D721Med (cell line): ENCODE measurements around the gene STIMATE.

Source experiments
- DNase-seq: peaks from one replicate; pipeline ENCODE4 v3.0.0; 2011; ENCODE audit warnings: low spot score; ENCODE audit not compliant: insufficient read length
- FAIRE-seq: peaks from 2 replicates; lab custom pipeline; 2011; peaks lifted over from hg19 to GRCh38; lab: Jason Lieb, UNC
- CTCF ChIP-seq: IDR thresholded peaks from 2 replicates; pipeline ENCODE4 v1.5.1; 2012; ENCODE audit warnings: mild to moderate bottlenecking, control low read depth; ENCODE audit not compliant: insufficient read depth; ENCODE audit errors: missing control alignments

The STIMATE gene

GRCh38 chr3:52791366-52791765, 106.0 kb downstream of the STIMATE start:
- FAIRE-seq (no peak), DNase-seq (no peak)
- no peak for TF ChIP-seq CTCF

GRCh38 chr3:52790741-52791140, 106.6 kb downstream of the STIMATE start:
- no peak for TF ChIP-seq CTCF
- DNase-seq: no peak
- no peak for FAIRE-seq

GRCh38 chr3:52790337-52790736, 107.0 kb downstream of the STIMATE start:
- TF ChIP-seq CTCF: no peak
- DNase-seq (no peak), FAIRE-seq (no peak)

- no peak for TF ChIP-seq CTCF
- DNase-seq: no peak
- no peak for FAIRE-seq
Measured at GRCh38 chr3:52789746-52790040, 107.7 kb downstream of the STIMATE start.

- DNase-seq (no peak), FAIRE-seq (no peak)
- no peak for TF ChIP-seq CTCF
Measured at GRCh38 chr3:52788890-52789745, 108.2 kb downstream of the STIMATE start.

GRCh38 chr3:52787672-52788625, 109.4 kb downstream of the STIMATE start:
- DNase-seq (no peak), FAIRE-seq (no peak)
- TF ChIP-seq CTCF: no peak
